PC-9 (cell line): ENCODE measurements around the gene SETD5. TPM values are rescaled to one million over a fixed set of nuclear protein-coding genes. Genes with fewer than 3 reads are reported as not detected.

ENCODE experiments used
- BruUV-seq: library from RNA; stranded (reverse); fragments of 400-500 nt; replicated peaks from 2 replicates; lab custom pipeline; 2021; lab: Mats Ljungman, UMichigan
- CTCF ChIA-PET: fragments of 300-600 bp; sonication (Branson Sonifier 250); formaldehyde crosslinking; loops from one replicate; lab custom pipeline; 2022; ENCODE audit warnings: antibody characterized with exemption; lab: Charles Lee
- POLR2A ChIA-PET: fragments of 300-600 bp; sonication (Branson Sonifier 250); formaldehyde crosslinking; loops from one replicate; lab custom pipeline; 2022; ENCODE audit warnings: antibody characterized with exemption; ENCODE audit not compliant: unreplicated experiment; lab: Charles Lee
- DNase-seq, 2 experiments: peaks; one replicate each; pipeline versions ENCODE4 v3.0.0 to v3.0.0-alpha.2; 2015 to 2022; ENCODE audit warnings: mixed read lengths in 1 of 2
- H2AFZ ChIP-seq: fragments of 200-600 bp; sonication (generic); 2 replicates; pipeline ENCODE4 v1.8.1; 2017; ENCODE audit warnings: antibody characterized with exemption
- H3F3A ChIP-seq: fragments of 200-600 bp; sonication (generic); 2 replicates; pipeline ENCODE4 v1.8.1; 2017; ENCODE audit warnings: antibody characterized with exemption, mild to moderate bottlenecking, low read depth; ENCODE audit not compliant: insufficient read depth
- H3K27ac ChIP-seq: fragments of 200-600 bp; sonication (generic); 2 replicates; pipeline ENCODE4 v1.6.1; 2016; ENCODE audit warnings: mixed run types
- H3K27me3 ChIP-seq: fragments of 200-600 bp; sonication (generic); 2 replicates; pipeline ENCODE4 v1.6.1; 2016; ENCODE audit warnings: low read depth, mixed run types; ENCODE audit not compliant: insufficient read depth
- H3K36me3 ChIP-seq: fragments of 200-600 bp; sonication (generic); 2 replicates; pipeline ENCODE4 v1.6.1; 2016; ENCODE audit warnings: low read depth, mixed run types
- H3K4me1 ChIP-seq: fragments of 200-600 bp; sonication (generic); replicated peaks from 2 replicates; pipeline ENCODE4 v1.6.1; 2016; ENCODE audit warnings: mixed run types; ENCODE audit not compliant: insufficient read depth
- H3K4me2 ChIP-seq: fragments of 200-600 bp; sonication (generic); 2 replicates; pipeline ENCODE4 v1.6.1; 2017; ENCODE audit warnings: mixed run types
- H3K4me3 ChIP-seq: fragments of 200-600 bp; sonication (generic); 2 replicates; pipeline ENCODE4 v1.6.1; 2016; ENCODE audit warnings: mixed run types
- H3K79me2 ChIP-seq: fragments of 200-600 bp; sonication (generic); 2 replicates; pipeline ENCODE4 v1.6.1; 2017; ENCODE audit warnings: low read depth, mixed run types
- H3K9me2 ChIP-seq: fragments of 200-600 bp; sonication (generic); 2 replicates; pipeline ENCODE4 v1.8.1; 2017; ENCODE audit warnings: mild to moderate bottlenecking; ENCODE audit not compliant: insufficient read depth
- H3K9me3 ChIP-seq: fragments of 200-600 bp; sonication (generic); 2 replicates; pipeline ENCODE4 v1.8.1; 2016; ENCODE audit warnings: low read depth; ENCODE audit not compliant: insufficient read depth
- H4K20me1 ChIP-seq: fragments of 200-600 bp; sonication (generic); 2 replicates; pipeline ENCODE4 v1.8.1; 2017; ENCODE audit not compliant: insufficient read depth
- CTCF ChIP-seq: fragments of 200-600 bp; sonication (generic); conservative IDR thresholded peaks from 2 replicates; pipeline ENCODE4 v1.6.1; 2017; ENCODE audit warnings: mixed run types, antibody characterized with exemption, mild to moderate bottlenecking, moderate library complexity
- EZH2 ChIP-seq: fragments of 200-600 bp; sonication (generic); IDR thresholded peaks from 2 replicates; pipeline ENCODE4 v1.8.0; 2017; ENCODE audit warnings: antibody characterized with exemption, low read depth
- intact Hi-C: fragments of 100-400 bp; cut with micrococcal nuclease; formaldehyde crosslinking; loops from one replicate; pipeline ENCODE4 v1.10.0; 2022; ENCODE audit not compliant: unreplicated experiment
- total RNA-seq: library from RNA; stranded (reverse); gene quantifications from 2 replicates; pipeline ENCODE4 v1.2.3, GENCODE V29; 2021

Gene SETD5
- total RNA-seq, 1 experiment from 2014 or later = 140 TPM

DNA sequence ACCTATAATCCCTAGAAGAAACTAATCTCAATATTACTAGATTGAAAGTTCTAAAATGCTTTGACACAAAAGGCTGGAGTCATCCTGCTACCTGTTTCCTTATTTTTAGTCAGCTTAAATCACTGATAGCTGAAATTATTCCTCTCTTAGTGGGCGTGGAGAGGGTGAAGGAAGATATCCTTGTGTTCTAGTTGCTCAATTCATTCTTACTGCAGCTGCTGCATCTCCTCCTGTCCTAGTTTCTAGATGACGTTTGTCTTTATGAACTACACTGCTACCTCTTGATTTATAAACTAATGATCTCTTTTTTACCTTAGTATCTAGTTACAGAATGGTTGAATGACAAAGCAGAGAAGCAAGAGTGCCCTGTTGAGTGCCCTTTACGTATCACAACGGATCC is 50.7 kb downstream of the SETD5 start:
- ChIA-PET POLR2A (no interaction called here), CTCF (no interaction called here)
- Histone ChIP-seq H2AFZ (no peak overlapping the region), H3K4me2 (no peak overlapping the region), H3K27me3 (no peaks in the 10 kb centered on the region), H4K20me1 (peaks cover 76% of the 10 kb centered on the region), H3K27ac (no peak overlapping the region), H3K9me3 (no peaks in the 10 kb centered on the region), H3K4me3 (no peak overlapping the region), H3K79me2 (peaks cover 19% of the 10 kb centered on the region; the same call in 1 of the 2 replicates), H3K4me1 (no peaks in the 10 kb centered on the region), H3F3A (peaks cover 55% of the 10 kb centered on the region), H3K9me2 (no peaks in the 10 kb centered on the region), H3K36me3 (peaks cover 81% of the 10 kb centered on the region)
- intact Hi-C loops = no loop called here
- no peak for DNase-seq
- BruUV-seq = no TSS peak
- no peak for TF ChIP-seq EZH2
- TF ChIP-seq CTCF = no peak

- no peak overlapping the region for H2AFZ ChIP-seq
- H3K4me1 ChIP-seq = no peaks in the 10 kb centered on the region
- H4K20me1 ChIP-seq = peaks cover 81% of the 10 kb centered on the region
- no TSS peak for BruUV-seq
- H3K79me2 ChIP-seq = peaks cover 23% of the 10 kb centered on the region; the same call in 1 of the 2 replicates
- H3K4me2 ChIP-seq = no peak overlapping the region
- H3K27me3 ChIP-seq = no peaks in the 10 kb centered on the region
- H3K9me3 ChIP-seq = no peaks in the 10 kb centered on the region
- DNase-seq = no peak
- CTCF ChIA-PET = no interaction called here
- peaks cover 80% of the 10 kb centered on the region for H3K36me3 ChIP-seq
- peaks cover 54% of the 10 kb centered on the region for H3F3A ChIP-seq
- H3K27ac ChIP-seq = 0 out of 2 replicates have a peak overlapping the region, but pooled peaks have one; percentile 1
- intact Hi-C loops = no loop called here
- H3K9me2 ChIP-seq = no peaks in the 10 kb centered on the region
- POLR2A ChIA-PET = no interaction called here
- TF ChIP-seq CTCF = no peak
- no peak for TF ChIP-seq EZH2
- H3K4me3 ChIP-seq = no peak overlapping the region
Observed at GRCh38 chr3:9448643-9449042, 51.2 kb downstream of the SETD5 start.

- Histone ChIP-seq H3K27ac (no peak overlapping the region), H3K36me3 (peaks cover 80% of the 10 kb centered on the region), H3K9me2 (no peaks in the 10 kb centered on the region), H3K9me3 (no peaks in the 10 kb centered on the region), H3K4me1 (no peaks in the 10 kb centered on the region), H4K20me1 (peaks cover 81% of the 10 kb centered on the region), H2AFZ (no peak overlapping the region), H3K4me2 (no peak overlapping the region), H3K27me3 (no peaks in the 10 kb centered on the region), H3F3A (peaks cover 57% of the 10 kb centered on the region), H3K4me3 (no peak overlapping the region), H3K79me2 (peaks cover 23% of the 10 kb centered on the region; the same call in 1 of the 2 replicates)
- no TSS peak for BruUV-seq
- intact Hi-C loops = no loop called here
- ChIA-PET POLR2A (no interaction called here), CTCF (no interaction called here)
- TF ChIP-seq CTCF = no peak
- DNase-seq = no peak
Observed at GRCh38 chr3:9450126-9450525, 52.7 kb downstream of the SETD5 start.
